ENCODE results near the gene VRK1. TPM values are rescaled to one million over a fixed set of nuclear protein-coding genes. Genes with fewer than 3 reads are reported as not detected.

The VRK1 gene
- total and polyA plus RNA-seq, 4 donors = 1.8 to 50.4 (median 3.3) TPM

- H3K4me3 ChIP-seq (ENCODE audit: low read depth in 1 of 3, low read length in 3 of 3) = no peak overlapping the region
- 82% methylated on average over 1 of the region's 1 CpG for WGBS
- H3K9me3 ChIP-seq (ENCODE audit: control insufficient read depth in 4 of 4, low read length in 3 of 4) = no peaks in the 10 kb centered on the region
- DNase-seq (ENCODE audit: low spot score) = no peak
- H3K27ac ChIP-seq (ENCODE audit: low read depth in 1 of 2, low read length in 2 of 2) = no peak overlapping the region
- H3K4me1 ChIP-seq (ENCODE audit: control insufficient read depth in 4 of 4, insufficient read depth in 4 of 4, low read length in 3 of 4) = peaks cover 0 to 5% (median 0%) of the 10 kb centered on the region in 4 donors
- H3K27me3 ChIP-seq (ENCODE audit: control insufficient read depth in 4 of 4, insufficient read depth in 4 of 4, low read length in 3 of 4) = no peaks in the 10 kb centered on the region
- TF ChIP-seq ATF3 (IDR thresholded peaks at IDR 0.05) = no peak
- no peak for TF ChIP-seq ZBTB33 (IDR thresholded peaks at IDR 0.05)
- no peak for TF ChIP-seq HNF4G (IDR thresholded peaks at IDR 0.05)
- TF ChIP-seq CTCF (IDR thresholded peaks at IDR 0.05; ENCODE audit: low read depth, low read length, missing input control) = no peak
- no peak for TF ChIP-seq FOXA2 (IDR thresholded peaks at IDR 0.05)
- no peak for TF ChIP-seq FOXA1 (IDR thresholded peaks at IDR 0.05)
- no peak for TF ChIP-seq GABPA (IDR thresholded peaks at IDR 0.05 in 1 of 2, conservative IDR thresholded peaks at IDR 0.05 in 1 of 2)
- no peak for TF ChIP-seq RXRA (IDR thresholded peaks at IDR 0.05)
- TF ChIP-seq RAD21 (IDR thresholded peaks at IDR 0.05) = no peak
- no peak for TF ChIP-seq REST (IDR thresholded peaks at IDR 0.05)
- no peak for TF ChIP-seq MAX (IDR thresholded peaks at IDR 0.05)
- TF ChIP-seq HNF4A (conservative IDR thresholded peaks at IDR 0.05) = no peak
- TF ChIP-seq SP1 (IDR thresholded peaks at IDR 0.05) = no peak
- TF ChIP-seq TAF1 (conservative IDR thresholded peaks at IDR 0.05) = no peak
- H3K36me3 ChIP-seq (ENCODE audit: control insufficient read depth in 4 of 4, insufficient read depth in 3 of 4, low read depth in 1 of 4, low read length in 3 of 4) = peaks cover 0 to 5% (median 0%) of the 10 kb centered on the region in 4 donors
- no peak overlapping the region for H3K9ac ChIP-seq (ENCODE audit: low read depth in 1 of 2, low read length in 2 of 2)
These were observed 47.8 kb downstream of the VRK1 start for GRCh38 chr14:96844857-96845570.

- no peak overlapping the region for H3K4me3 ChIP-seq (ENCODE audit: low read depth in 1 of 3, low read length in 3 of 3)
- H3K36me3 ChIP-seq (ENCODE audit: control insufficient read depth in 4 of 4, insufficient read depth in 3 of 4, low read depth in 1 of 4, low read length in 3 of 4) = peaks cover 0 to 5% (median 0%) of the 10 kb centered on the region in 4 donors
- H3K27ac ChIP-seq (ENCODE audit: low read depth in 1 of 2, low read length in 2 of 2) = no peak overlapping the region
- no peak overlapping the region for H3K9ac ChIP-seq (ENCODE audit: low read depth in 1 of 2, low read length in 2 of 2)
- H3K27me3 ChIP-seq (ENCODE audit: control insufficient read depth in 4 of 4, insufficient read depth in 4 of 4, low read length in 3 of 4) = no peaks in the 10 kb centered on the region
- DNase-seq (ENCODE audit: low spot score) = no peak
- H3K4me1 ChIP-seq (ENCODE audit: control insufficient read depth in 4 of 4, insufficient read depth in 4 of 4, low read length in 3 of 4) = peaks cover 0 to 5% (median 0%) of the 10 kb centered on the region in 4 donors
- WGBS = 82% methylated on average over 1 of the region's 1 CpG
- H3K9me3 ChIP-seq (ENCODE audit: control insufficient read depth in 4 of 4, low read length in 3 of 4) = no peaks in the 10 kb centered on the region
- no peak for TF ChIP-seq REST (IDR thresholded peaks at IDR 0.05)
- no peak for TF ChIP-seq FOXA1 (IDR thresholded peaks at IDR 0.05)
- no peak for TF ChIP-seq RXRA (IDR thresholded peaks at IDR 0.05)
- no peak for TF ChIP-seq HNF4G (IDR thresholded peaks at IDR 0.05)
- TF ChIP-seq SP1 (IDR thresholded peaks at IDR 0.05) = no peak
- no peak for TF ChIP-seq TAF1 (conservative IDR thresholded peaks at IDR 0.05)
- no peak for TF ChIP-seq ZBTB33 (IDR thresholded peaks at IDR 0.05)
- TF ChIP-seq NR2F2 (IDR thresholded peaks at IDR 0.05) = no peak
- no peak for TF ChIP-seq GABPA (IDR thresholded peaks at IDR 0.05 in 1 of 2, conservative IDR thresholded peaks at IDR 0.05 in 1 of 2)
- no peak for TF ChIP-seq EGR1 (IDR thresholded peaks at IDR 0.05; ENCODE audit: low read depth in 2 of 2)
These were observed 50.3 kb downstream of the VRK1 start for GRCh38 chr14:96847451-96847850.

Data from liver (tissue), 9 donors.